Measurements from ENCODE around the gene TENM3. TPM values are rescaled to one million over a fixed set of nuclear protein-coding genes. Genes with fewer than 3 reads are reported as not detected.

Gene TENM3
- polyA plus RNA-seq, 1 of the 3 experiments (the other 2 are of a cell fraction), result 10.4 TPM

- H3K9me2 ChIP-seq, result no peaks in the 10 kb centered on the region
Measured at GRCh38 chr4:182272151-182272550, 28.9 kb downstream of the TENM3 start.

More at GRCh38 chr4:182272151-182272550, 28.9 kb downstream of the TENM3 start:
- no peak overlapping the region for H3K4me2 ChIP-seq
- ChIA-PET POLR2A (no interaction called here), CTCF (no interaction called here)
- H3K4me3 ChIP-seq (ENCODE audit: low read depth in 2 of 2, low read length in 1 of 2), result no peak overlapping the region
- WGBS (ENCODE audit: low lambda C conversion rate), result 95% methylated on average over 7 of the region's 7 CpGs
- no peak overlapping the region for H3K27ac ChIP-seq (ENCODE audit: low read depth in 2 of 2, low read length in 1 of 2)
- H3K4me1 ChIP-seq (ENCODE audit: control insufficient read depth in 1 of 2, insufficient read depth in 2 of 2, low read depth in 1 of 2, low read length in 1 of 2), result peaks cover 0 to 6% of the 10 kb centered on the region in 2 experiments; a peak in 2 of 4 replicates
- H3K27me3 ChIP-seq (ENCODE audit: insufficient read depth), result no peaks in the 10 kb centered on the region
- TF ChIP-seq EZH2phosphoT487 (IDR thresholded peaks at IDR 0.05; ENCODE audit: borderline replicate concordance, low read depth), result no peak
- no peak for TF ChIP-seq RAD21 (IDR thresholded peaks at IDR 0.05; ENCODE audit: low read length)
- TF ChIP-seq REST (IDR thresholded peaks at IDR 0.05; ENCODE audit: low read depth, low read length), result no peak
- no peak for TF ChIP-seq POLR2AphosphoS5 (IDR thresholded peaks at IDR 0.05; ENCODE audit: low read depth, low read length)
- TF ChIP-seq FOSL2 (IDR thresholded peaks at IDR 0.05; ENCODE audit: borderline replicate concordance, low read depth), result no peak
- no peak for TF ChIP-seq NFIC (IDR thresholded peaks at IDR 0.05; ENCODE audit: borderline replicate concordance)
- TF ChIP-seq ELF1 (IDR thresholded peaks at IDR 0.05), result no peak
- TF ChIP-seq, protein P1, sequence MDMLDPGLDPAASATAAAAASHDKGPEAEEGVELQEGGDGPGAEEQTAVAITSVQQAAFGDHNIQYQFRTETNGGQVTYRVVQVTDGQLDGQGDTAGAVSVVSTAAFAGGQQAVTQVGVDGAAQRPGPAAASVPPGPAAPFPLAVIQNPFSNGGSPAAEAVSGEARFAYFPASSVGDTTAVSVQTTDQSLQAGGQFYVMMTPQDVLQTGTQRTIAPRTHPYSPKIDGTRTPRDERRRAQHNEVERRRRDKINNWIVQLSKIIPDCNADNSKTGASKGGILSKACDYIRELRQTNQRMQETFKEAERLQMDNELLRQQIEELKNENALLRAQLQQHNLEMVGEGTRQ (IDR thresholded peaks at IDR 0.05; ENCODE audit: borderline replicate concordance, low read depth, low read length), result no peak
- TF ChIP-seq CHD2 (IDR thresholded peaks at IDR 0.05; ENCODE audit: low read length, partially characterized antibody), result no peak
- no peak for TF ChIP-seq RCOR1 (IDR thresholded peaks at IDR 0.05; ENCODE audit: low read length)
- no peak for TF ChIP-seq MAX (IDR thresholded peaks at IDR 0.05; ENCODE audit: low read depth)
- no peak for TF ChIP-seq FOXM1 (IDR thresholded peaks at IDR 0.05; ENCODE audit: low read depth)
- TF ChIP-seq YY1 (IDR thresholded peaks at IDR 0.05; ENCODE audit: low read depth), result no peak
- no peaks in the 10 kb centered on the region for H3K36me3 ChIP-seq (replicated peaks in 1 of 2; ENCODE audit: control insufficient read depth in 1 of 2, insufficient read depth in 2 of 2, low read length in 1 of 2)
- H3K9me3 ChIP-seq, result no peaks in the 10 kb centered on the region
- H3F3A ChIP-seq (replicated peaks; ENCODE audit: insufficient read depth), result no peaks in the 10 kb centered on the region
- H2AFZ ChIP-seq (ENCODE audit: low read depth), result no peak overlapping the region
- H3K79me2 ChIP-seq (ENCODE audit: insufficient read depth), result no peaks in the 10 kb centered on the region
- H3K9ac ChIP-seq, result no peak overlapping the region
- H4K20me1 ChIP-seq (ENCODE audit: insufficient read depth), result no peaks in the 10 kb centered on the region
- no peak for DNase-seq
